Urothelium cell line (cell line): ENCODE results near the gene PGC.
A peak's percentile ranks its signal among the peaks of the same experiment; 100 is the strongest.

Experiments used
- DNase-seq: peaks from one replicate; pipeline ENCODE4 v3.0.0; 2011; ENCODE audit warnings: low spot score, mixed read lengths
- FAIRE-seq: peaks from 2 replicates; lab custom pipeline; 2011; peaks lifted over from hg19 to GRCh38; lab: Jason Lieb, UNC

PGC gene

GRCh38 chr6:41717392-41717736, 29.8 kb downstream of the PGC start:
- no peak for DNase-seq
- no peak for FAIRE-seq

GRCh38 chr6:41716516-41717391, 30.4 kb downstream of the PGC start:
- FAIRE-seq (no peak), DNase-seq (no peak)

- DNase-seq = no peak
- FAIRE-seq = no peak
Observed at GRCh38 chr6:41715795-41716515, 31.2 kb downstream of the PGC start.

- no peak for DNase-seq
- no peak for FAIRE-seq
Observed at GRCh38 chr6:41714556-41715273, 32.5 kb downstream of the PGC start.

- no peak for DNase-seq
- FAIRE-seq = peak; percentile 87
Observed at GRCh38 chr6:41713650-41714291, 33.4 kb downstream of the PGC start.

- peak; percentile 35 for FAIRE-seq
- DNase-seq = peak; percentile 81
Observed at GRCh38 chr6:41713159-41713649, 34.0 kb downstream of the PGC start.

GRCh38 chr6:41712651-41713103, 34.5 kb downstream of the PGC start:
- DNase-seq = peak; percentile 71
- no peak for FAIRE-seq

- FAIRE-seq (no peak), DNase-seq (no peak)
Observed at GRCh38 chr6:41711323-41712038, 35.7 kb downstream of the PGC start.

GRCh38 chr6:41709375-41709774, 37.8 kb downstream of the PGC start:
- FAIRE-seq (no peak), DNase-seq (no peak)

- FAIRE-seq (no peak), DNase-seq (no peak)
Observed at GRCh38 chr6:41708856-41709255, 38.3 kb downstream of the PGC start.

GRCh38 chr6:41707565-41708200, 39.5 kb downstream of the PGC start:
- DNase-seq (no peak), FAIRE-seq (no peak)

GRCh38 chr6:41706876-41707564, 40.2 kb downstream of the PGC start:
- FAIRE-seq (no peak), DNase-seq (no peak)

- DNase-seq (peak; percentile 79), FAIRE-seq (no peak)
Observed at GRCh38 chr6:41705996-41706835, 41.0 kb downstream of the PGC start.

GRCh38 chr6:41705311-41705995, 41.7 kb downstream of the PGC start:
- FAIRE-seq (no peak), DNase-seq (no peak)

GRCh38 chr6:41704656-41705310, 42.4 kb downstream of the PGC start:
- FAIRE-seq = no peak

GRCh38 chr6:41704028-41704427, 43.2 kb downstream of the PGC start:
- no peak for DNase-seq
- FAIRE-seq = no peak

More at GRCh38 chr6:41704656-41705310, 42.4 kb downstream of the PGC start:
- DNase-seq = no peak
